Left lung (tissue), 10 donors: ENCODE data around the gene ADAMTS16. TPM values are rescaled to one million over a fixed set of nuclear protein-coding genes. Genes with fewer than 3 reads are reported as not detected.
"Not testable (repeated sequence)": the region's sequence is repeated elsewhere in the genome, so short reads cannot be mapped to it uniquely, and the experiment has no call there.

Source experiments
- ATAC-seq: fragments of 200-7000 bp; cut with Tn5 transposase; one replicate; pipeline ENCODE4 v1.9.1; 2020; ENCODE audit warnings: moderate library complexity
- DNase-seq, 4 donors: peaks; one replicate each; pipeline ENCODE4 v3.0.0-alpha.2; 2013 to 2020
- H3K27ac ChIP-seq, 2 donors: fragments of 200-600 bp; sonication (generic) in 1 of 2; one replicate each; pipeline versions ENCODE4 v1.5.0 to v1.8.0; 2020 to 2021
- H3K27me3 ChIP-seq, 2 donors: fragments of 200-600 bp; sonication (generic) in 1 of 2; one replicate each; pipeline versions ENCODE4 v1.5.0 to v1.8.0; 2020 to 2021
- H3K36me3 ChIP-seq, 2 donors: fragments of 200-600 bp; sonication (generic) in 1 of 2; one replicate each; pipeline versions ENCODE4 v1.5.0 to v1.8.0; 2020 to 2021
- H3K4me1 ChIP-seq, 2 donors: fragments of 200-600 bp; one replicate each; pipeline ENCODE4 v1.8.0; 2021
- H3K4me3 ChIP-seq, 2 donors: fragments of 200-600 bp; sonication (generic) in 1 of 2; one replicate each; pipeline versions ENCODE4 v1.5.0 to v1.8.0; 2020 to 2021; ENCODE audit warnings: mild to moderate bottlenecking in 1 of 2
- H3K9me3 ChIP-seq, 2 donors: fragments of 200-600 bp; sonication (generic) in 1 of 2; one replicate each; pipeline versions ENCODE4 v1.5.0 to v1.8.0; 2020 to 2021
- intact Hi-C, 2 donors: fragments of 100-400 bp; cut with DNase I; formaldehyde crosslinking; loops; one replicate each; pipeline versions ENCODE4 v1.11.2 to v1.14.2; 2022
- polyA plus RNA-seq, 6 donors: library from polyadenylated mRNA; unstranded; fragments of 120-200 nt; gene quantifications; one replicate each; pipeline ENCODE4 v1.2.1, GENCODE V29; 2013; ENCODE audit not compliant: insufficient read length in 6 of 6
- total RNA-seq, 2 donors: library from RNA; stranded (reverse); fragmentation: NEBNext Ultra II Directional; extraction: Animal tissue kit (Norgen Biotek cat#: 25700); gene quantifications; one replicate each; pipeline ENCODE4 v1.2.1, GENCODE V29; 2021
- TF ChIP-seq, protein P1 (sequence below), 2 donors: fragments of 200-600 bp; sonication (generic) in 1 of 2; IDR thresholded peaks; one replicate each; pipeline versions ENCODE4 v1.5.0 to v1.8.0; 2021; ENCODE audit warnings: antibody characterized with exemption in 2 of 2
- donor health status: DM: no; HTN: yes; CAD: no.
- donor health status: DM: no; HTN: no; CAD: no.

ADAMTS16 gene
- total and polyA plus RNA-seq, 8 donors = 0.29 to 28.7 (median 1.1) TPM

DNA sequence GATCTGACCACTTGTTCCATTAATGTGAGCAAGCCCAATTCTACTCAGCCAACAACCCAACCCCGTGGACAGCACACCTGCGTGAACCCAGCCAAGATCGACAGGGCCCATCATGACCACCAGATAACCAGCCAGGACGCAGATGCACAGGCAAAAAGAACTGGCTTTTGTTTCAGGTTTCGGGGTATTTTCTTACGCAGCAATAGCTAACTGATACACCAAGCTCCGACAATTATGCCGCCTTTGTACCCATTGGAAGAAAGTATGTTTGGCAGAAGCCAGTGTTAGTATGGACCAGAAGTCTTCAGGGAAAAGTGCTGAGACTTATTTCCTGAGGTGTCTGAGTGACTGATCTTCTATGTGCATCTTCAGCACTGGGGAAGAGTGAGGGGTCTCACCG lies 6.0 kb upstream of the ADAMTS16 start:
- H3K9me3 ChIP-seq = no peaks in the 10 kb centered on the region
- no peaks in the 10 kb centered on the region for H3K4me1 ChIP-seq
- H3K4me3 ChIP-seq = no peak overlapping the region
- TF ChIP-seq, protein P1, sequence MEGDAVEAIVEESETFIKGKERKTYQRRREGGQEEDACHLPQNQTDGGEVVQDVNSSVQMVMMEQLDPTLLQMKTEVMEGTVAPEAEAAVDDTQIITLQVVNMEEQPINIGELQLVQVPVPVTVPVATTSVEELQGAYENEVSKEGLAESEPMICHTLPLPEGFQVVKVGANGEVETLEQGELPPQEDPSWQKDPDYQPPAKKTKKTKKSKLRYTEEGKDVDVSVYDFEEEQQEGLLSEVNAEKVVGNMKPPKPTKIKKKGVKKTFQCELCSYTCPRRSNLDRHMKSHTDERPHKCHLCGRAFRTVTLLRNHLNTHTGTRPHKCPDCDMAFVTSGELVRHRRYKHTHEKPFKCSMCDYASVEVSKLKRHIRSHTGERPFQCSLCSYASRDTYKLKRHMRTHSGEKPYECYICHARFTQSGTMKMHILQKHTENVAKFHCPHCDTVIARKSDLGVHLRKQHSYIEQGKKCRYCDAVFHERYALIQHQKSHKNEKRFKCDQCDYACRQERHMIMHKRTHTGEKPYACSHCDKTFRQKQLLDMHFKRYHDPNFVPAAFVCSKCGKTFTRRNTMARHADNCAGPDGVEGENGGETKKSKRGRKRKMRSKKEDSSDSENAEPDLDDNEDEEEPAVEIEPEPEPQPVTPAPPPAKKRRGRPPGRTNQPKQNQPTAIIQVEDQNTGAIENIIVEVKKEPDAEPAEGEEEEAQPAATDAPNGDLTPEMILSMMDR (IDR thresholded peaks at IDR 0.05) = no peak
- DNase-seq (no peak), ATAC-seq (no peak)
- H3K36me3 ChIP-seq = no peaks in the 10 kb centered on the region
- peaks cover 1 to 27% of the 10 kb centered on the region in 2 donors for H3K27me3 ChIP-seq
- H3K27ac ChIP-seq = no peak overlapping the region
- intact Hi-C loops = loop anchor here in 1 of 2 donors (10.0 kb wide), 1 partner anchor 259 kb away; no protein-coding TSS in a partner anchor

DNA sequence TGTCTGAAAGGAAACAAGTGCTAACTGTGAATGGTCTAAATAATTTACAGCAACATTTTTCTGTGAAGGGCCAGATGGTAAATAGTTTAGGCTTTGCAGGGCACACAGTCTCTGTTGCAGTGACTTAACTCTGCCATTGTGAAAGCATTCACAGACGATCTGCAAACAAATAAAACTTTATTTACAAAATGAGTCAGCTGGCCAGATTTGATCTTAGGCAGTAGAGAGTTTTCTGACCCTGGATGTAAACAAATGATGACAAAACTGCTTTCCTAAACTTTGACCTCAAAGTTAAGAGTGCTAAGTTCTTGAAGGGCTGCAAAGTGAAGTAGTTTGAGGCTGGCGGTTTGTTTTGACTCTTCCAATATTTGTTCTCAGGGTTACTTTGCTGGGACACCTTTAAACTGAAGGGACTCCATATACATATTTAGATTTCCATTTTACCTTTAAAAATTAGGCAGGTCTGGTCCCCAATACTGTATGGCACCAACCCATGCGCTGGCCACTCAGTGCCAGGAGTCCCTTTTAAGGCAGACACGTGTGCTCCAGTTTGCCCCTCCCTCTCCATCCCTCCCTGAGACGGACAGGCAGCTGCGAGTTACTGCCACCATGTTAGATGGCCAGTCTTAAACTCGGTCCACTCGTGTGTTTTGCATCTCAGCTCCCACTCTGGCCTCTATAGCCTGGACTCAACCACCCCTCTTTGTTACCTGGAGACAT lies 4.0 kb upstream of the ADAMTS16 start:
- Histone ChIP-seq H3K36me3 (no peaks in the 10 kb centered on the region), H3K27me3 (peaks cover 20 to 47% of the 10 kb centered on the region in 2 donors), H3K27ac (no peak overlapping the region), H3K4me3 (no peak overlapping the region), H3K4me1 (peaks cover 0 to 17% of the 10 kb centered on the region in 2 donors), H3K9me3 (no peaks in the 10 kb centered on the region)
- intact Hi-C loops = loop anchor here in 1 of 2 donors (10.0 kb wide), 1 partner anchor 261 kb away; no protein-coding TSS in a partner anchor
- peak; percentile 59 for ATAC-seq
- TF ChIP-seq, protein P1 (IDR thresholded peaks at IDR 0.05) = no peak
- DNase-seq = no peak

DNA sequence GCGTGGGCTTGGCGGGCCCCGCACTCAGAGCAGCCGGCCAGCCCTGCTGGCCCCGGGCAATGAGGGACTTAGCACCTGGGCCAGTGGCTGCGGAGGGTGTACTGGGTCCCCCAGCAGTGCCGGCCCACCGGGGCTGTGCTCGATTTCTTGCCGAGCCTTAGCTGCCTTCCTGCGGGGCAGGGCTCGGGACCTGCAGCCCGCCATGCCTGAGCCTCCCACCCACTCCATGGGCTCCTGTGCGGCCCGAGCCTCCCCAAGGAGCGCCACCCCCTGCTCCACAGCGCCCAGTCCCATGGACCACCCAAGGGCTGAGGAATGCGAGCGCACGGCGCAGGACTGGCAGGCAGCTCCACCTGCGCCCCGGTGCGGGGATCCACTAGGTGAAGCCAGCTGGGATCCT lies 2.3 kb upstream of the ADAMTS16 start:
- intact Hi-C loops = loop anchor here in 1 of 2 donors (10.0 kb wide), 1 partner anchor 263 kb away; no protein-coding TSS in a partner anchor
- H3K27ac ChIP-seq, ATAC-seq, H3K36me3 ChIP-seq, H3K9me3 ChIP-seq, H3K4me3 ChIP-seq: not testable (repeated sequence)
- peak in 1 of 4 donors; percentile 64 for DNase-seq
- Histone ChIP-seq H3K4me1 (peaks cover 0 to 19% of the 10 kb centered on the region in 2 donors), H3K27me3 (peaks cover 24 to 48% of the 10 kb centered on the region in 2 donors)

DNA sequence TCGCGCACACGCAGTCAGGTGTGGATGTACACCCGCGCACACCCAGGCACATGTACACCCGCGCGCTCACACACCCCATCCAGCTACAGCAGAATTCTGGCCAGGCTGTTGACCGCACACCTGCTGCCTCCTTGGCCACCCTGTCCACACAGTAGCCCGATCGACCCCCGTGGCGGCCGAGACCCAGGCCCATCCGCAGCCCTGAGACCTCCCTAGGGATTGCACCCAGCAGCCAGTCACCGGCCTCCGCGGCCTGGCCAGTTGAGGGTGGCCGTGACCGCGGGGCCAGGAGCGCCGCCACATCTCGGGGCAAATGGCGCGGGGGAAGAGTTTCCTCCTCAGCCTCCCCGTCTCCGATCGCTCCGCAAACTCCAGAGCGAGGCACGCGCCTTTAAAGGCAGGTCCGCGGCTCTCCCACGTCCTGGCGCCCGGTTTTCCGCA lies 774 bp upstream of the ADAMTS16 start:
- Histone ChIP-seq H3K4me1 (peaks cover 0 to 19% of the 10 kb centered on the region in 2 donors), H3K27me3 (peaks cover 24 to 48% of the 10 kb centered on the region in 2 donors), H3K9me3 (no peaks in the 10 kb centered on the region), H3K36me3 (no peaks in the 10 kb centered on the region), H3K4me3 (peak overlapping the region in 1 of 2 donors; percentile 27), H3K27ac (no peak overlapping the region)
- TF ChIP-seq, protein P1 (IDR thresholded peaks at IDR 0.05) = no peak
- intact Hi-C loops = loop anchor here in 1 of 2 donors (10.0 kb wide), 1 partner anchor 265 kb away; no protein-coding TSS in a partner anchor
- DNase-seq (no peak), ATAC-seq (no peak)

DNA sequence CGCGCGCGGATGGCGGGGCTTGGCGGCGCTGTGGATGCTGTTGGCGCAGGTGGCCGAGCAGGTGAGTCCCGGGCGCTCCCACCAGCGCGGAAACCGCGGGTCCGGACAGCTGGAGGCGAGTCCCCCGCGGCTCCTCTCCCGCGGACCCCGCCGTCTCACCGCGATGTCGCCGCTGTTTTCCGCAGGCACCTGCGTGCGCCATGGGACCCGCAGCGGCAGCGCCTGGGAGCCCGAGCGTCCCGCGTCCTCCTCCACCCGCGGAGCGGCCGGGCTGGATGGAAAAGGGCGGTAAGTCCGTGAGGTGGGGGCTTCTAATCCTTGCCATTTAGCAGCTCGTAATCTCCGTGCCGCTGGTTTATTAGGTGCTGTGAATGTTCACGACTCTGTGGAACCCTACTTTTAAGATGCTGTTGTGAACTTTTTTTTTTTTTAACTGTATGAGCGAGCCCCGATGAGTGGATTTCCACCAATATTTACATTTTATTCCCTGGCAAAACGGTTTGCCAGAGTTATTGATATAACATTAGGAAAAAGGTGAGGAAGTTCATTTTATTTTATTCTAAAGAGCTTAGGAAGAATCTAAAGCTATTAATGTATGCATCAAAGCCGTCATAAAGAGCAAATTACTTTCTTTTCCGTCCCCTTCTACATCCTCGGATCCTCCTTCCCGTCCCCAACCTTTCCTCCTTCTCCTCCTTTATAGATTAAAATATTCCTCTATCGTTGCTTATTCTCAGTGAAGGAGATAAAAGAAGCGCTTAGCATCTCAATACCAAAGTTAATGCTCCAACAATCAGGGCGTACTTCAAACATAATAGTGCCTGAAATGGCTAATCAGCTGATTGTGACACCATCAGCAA lies 579 bp downstream of the ADAMTS16 start:
- H3K36me3 ChIP-seq = no peaks in the 10 kb centered on the region
- intact Hi-C loops = loop anchor here in 1 of 2 donors (10.0 kb wide), 1 partner anchor 254 kb away; no protein-coding TSS in a partner anchor
- H3K4me3 ChIP-seq = peak overlapping the region; percentile 14 to 27
- H3K27me3 ChIP-seq = peaks cover 24 to 48% of the 10 kb centered on the region in 2 donors
- peak in 1 of 4 donors; percentile 78 for DNase-seq
- no peak for ATAC-seq
- no peak overlapping the region for H3K27ac ChIP-seq
- H3K4me1 ChIP-seq = peaks cover 0 to 19% of the 10 kb centered on the region in 2 donors
- TF ChIP-seq, protein P1 (IDR thresholded peaks at IDR 0.05) = no peak
- no peaks in the 10 kb centered on the region for H3K9me3 ChIP-seq
